RPMI7951 (cell line): ENCODE data around the gene ZNF263. TPM values are rescaled to one million over a fixed set of nuclear protein-coding genes. Genes with fewer than 3 reads are reported as not detected.

Source experiments
- DNase-seq: peaks from one replicate; pipeline ENCODE4 v3.0.0-alpha.2; 2012; ENCODE audit warnings: low read depth
- total RNA-seq: library from RNA; depleted of rRNA; stranded (reverse); fragments of >200 nt; shearing (Covaris generic); gene quantifications from 2 replicates; pipeline ENCODE4 v1.2.3, GENCODE V29; 2014; rRNA removed

The ZNF263 gene
- 19.8 and 28.6 TPM in 2 replicates for total RNA-seq

- peak; percentile 97 for DNase-seq
Observed at GRCh38 chr16:3282730-3283542, at the start of gene ZNF263. Gene ZNF263 (plus strand): TSS chr16:3283491. CDS start chr16:3283819, 328 bp downstream.

GRCh38 chr16:3234543-3234856, 48.8 kb upstream of the ZNF263 start:
- no peak for DNase-seq

GRCh38 chr16:3234857-3235561, 48.3 kb upstream of the ZNF263 start, which contains the start of gene ZNF200:
Gene ZNF200 (minus strand): TSS chr16:3235158. CDS start chr16:3233755, 1,403 bp downstream.
- DNase-seq: peak; percentile 94

GRCh38 chr16:3235856-3236669, 47.2 kb upstream of the ZNF263 start:
- peak; percentile 89 for DNase-seq

GRCh38 chr16:3241761-3242160, 41.5 kb upstream of the ZNF263 start:
- DNase-seq: peak; percentile 65

GRCh38 chr16:3242709-3243108, 40.6 kb upstream of the ZNF263 start:
- DNase-seq: no peak

GRCh38 chr16:3243882-3244281, 39.4 kb upstream of the ZNF263 start:
- peak; percentile 72 for DNase-seq

DNA sequence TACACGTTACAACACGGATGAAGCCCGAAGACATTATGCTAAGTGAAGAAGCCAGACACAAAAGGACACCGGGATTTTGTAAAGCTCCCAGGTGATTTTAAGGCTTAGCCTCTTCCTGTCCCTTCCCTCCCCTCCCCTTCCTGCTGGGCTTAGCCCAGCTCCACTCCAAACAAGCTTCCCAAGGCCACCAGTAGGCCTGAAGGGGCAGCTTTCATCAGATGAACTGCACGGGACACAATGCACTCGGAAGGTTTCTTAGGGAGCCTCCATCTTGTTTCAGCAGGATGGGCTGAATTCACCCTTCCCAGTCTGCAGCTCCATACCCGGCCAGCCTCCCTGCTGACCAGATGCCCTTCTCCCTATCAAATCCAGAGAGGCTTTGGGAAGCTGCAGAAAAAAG, 37.3 kb upstream of the ZNF263 start:
- no peak for DNase-seq

DNA sequence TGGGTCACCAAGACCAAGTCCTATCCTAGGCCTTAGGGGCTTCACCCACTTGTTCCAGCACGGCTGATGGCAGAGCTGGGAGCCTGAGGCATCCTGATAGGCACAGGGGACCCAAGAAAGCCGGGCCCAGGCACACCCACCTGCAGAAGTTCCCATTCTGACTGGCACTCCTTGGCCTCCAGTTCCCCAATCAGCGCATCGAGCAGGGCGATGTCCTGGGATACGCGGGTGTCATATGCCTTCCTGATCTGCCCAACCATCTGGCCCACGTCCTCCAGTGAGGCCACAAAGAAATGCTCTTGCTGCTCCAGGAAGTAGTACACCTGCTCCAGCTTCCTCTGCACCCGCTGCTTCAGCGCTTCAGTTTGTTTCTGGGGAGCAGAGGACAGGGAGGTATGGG, 36.4 kb upstream of the ZNF263 start:
- DNase-seq: no peak

DNA sequence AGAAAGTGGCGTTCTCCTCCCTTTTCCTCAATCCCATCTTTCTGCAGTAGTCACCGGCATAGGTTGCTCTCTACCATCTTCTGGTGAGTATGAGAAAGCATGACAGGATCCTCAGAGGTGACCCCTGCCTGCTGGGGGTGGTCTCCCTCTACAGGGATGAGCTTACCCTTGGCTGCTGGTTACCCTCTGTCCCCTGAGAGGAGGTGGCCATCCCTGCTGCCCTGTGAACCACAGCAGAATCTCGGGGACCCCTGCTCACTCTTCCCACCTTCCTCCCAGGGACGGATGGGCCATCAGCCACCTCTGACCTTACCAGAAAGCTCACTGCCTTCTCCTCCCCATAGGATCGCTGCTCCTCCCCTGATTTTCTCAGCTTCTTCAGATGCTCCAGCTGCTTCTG, 34.7 kb upstream of the ZNF263 start:
- DNase-seq: no peak

DNA sequence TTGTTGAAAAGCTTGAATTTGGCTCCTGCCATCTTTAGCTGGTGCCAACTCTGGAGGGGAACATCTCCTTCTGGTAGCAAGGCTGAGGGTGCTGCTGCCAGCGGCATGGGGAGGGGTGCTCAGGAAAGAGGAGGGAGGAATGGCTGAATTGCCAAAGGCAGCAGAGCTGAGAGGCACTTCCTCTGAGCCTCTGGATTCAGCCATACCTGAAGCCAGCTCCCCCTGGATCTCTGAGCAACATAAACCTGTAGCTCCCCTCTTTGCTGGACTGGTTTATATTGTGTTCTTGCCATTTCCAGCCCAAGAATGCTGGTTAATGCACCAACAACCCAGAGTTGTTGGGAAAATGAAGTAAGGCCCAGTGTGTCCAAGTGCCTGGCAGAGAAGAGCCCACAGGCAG, 34.3 kb upstream of the ZNF263 start:
- no peak for DNase-seq

GRCh38 chr16:3249451-3249850, 33.8 kb upstream of the ZNF263 start:
- no peak for DNase-seq

- no peak for DNase-seq
Observed at GRCh38 chr16:3252967-3253366, 30.3 kb upstream of the ZNF263 start.

DNA sequence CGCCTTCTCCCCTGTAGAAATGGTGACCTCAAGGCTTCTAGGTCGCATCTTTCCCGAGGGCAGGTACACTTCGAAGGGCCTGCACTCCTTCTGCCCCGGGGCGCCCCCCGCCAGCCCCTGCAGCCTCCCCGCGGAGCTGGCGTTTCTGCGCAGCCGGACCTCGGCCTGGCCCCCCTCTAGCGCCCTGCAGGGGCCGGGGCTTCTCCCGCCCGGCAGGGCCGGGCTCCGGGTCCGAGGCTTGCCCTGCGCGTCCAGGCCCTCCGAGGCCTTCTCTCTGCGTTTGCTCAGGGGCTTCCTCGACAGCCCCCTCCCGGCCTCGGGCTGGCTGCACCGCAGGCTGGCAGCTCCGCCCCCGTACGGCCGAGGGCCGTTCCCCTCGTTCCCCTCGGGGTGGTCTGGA, 29.0 kb upstream of the ZNF263 start:
- DNase-seq: no peak

DNA sequence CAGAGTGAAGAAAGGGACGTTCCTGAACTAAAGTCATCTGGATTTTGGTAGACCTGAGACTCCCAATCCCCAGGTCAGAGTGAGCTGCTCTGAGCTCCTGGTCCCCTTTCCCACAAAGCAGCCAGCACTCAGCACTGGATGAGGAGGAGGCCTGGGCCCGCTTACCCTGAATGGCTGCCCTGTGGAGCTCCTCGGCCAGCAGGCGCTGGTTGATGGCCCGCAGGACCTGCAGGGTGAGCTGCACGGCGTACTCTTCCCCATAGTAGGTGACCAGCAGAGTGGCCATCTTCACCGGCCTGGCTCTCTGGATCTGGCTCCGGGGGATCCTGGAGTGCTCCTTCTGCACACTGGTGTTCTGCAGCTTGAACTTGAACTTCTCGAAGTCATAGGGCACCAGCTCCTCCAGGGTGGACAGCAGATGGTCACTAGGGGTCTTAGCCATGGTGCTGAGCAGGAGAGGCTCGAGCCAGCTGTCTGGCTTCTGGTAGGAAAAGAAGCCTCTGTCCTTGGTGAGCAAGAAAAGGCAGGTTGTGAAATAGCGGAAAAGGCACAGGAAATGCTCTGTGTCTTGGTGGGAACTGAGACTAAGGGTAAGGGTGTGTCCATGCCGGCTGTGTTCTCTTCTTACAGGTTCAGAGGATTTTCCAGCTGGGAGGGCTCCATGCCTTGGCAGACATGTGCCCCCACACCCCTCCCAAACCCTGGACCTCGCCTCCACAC, 27.0 kb upstream of the ZNF263 start, which contains the start of gene MEFV:
Gene MEFV (minus strand): TSS at position 488 of the 720 bp plus-strand sequence. CDS start 46 bp downstream, at position 442.
- DNase-seq: peak; percentile 92

DNA sequence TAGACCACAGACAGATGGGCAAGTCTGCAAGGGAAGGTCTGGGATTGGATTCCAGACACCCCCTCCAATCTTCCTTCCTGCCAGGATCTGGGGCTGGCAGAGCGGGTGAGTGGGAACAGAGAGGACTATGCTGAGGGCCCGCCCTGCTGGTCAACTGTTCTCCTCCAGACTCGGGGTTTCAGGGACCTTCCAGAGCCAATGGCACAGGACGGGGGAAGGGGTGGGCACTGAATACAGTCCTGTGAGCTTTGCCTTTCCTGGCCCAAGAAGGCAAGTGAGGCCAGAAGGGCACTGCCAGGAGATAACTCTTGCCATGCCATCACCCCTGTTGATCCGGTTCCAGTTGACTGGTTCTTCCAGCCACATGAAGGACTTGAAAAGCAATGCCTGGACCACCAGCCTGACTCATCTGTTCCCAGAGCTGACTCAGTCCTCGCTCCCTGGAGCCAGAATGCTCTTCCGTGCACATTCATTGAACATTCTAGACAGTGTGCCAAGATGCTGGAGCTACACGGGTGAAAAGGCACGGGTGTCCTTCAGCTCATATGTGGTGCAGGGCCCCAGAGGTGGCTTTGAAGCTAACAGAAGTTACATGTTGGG, 26.3 kb upstream of the ZNF263 start:
- peak; percentile 96 for DNase-seq

DNA sequence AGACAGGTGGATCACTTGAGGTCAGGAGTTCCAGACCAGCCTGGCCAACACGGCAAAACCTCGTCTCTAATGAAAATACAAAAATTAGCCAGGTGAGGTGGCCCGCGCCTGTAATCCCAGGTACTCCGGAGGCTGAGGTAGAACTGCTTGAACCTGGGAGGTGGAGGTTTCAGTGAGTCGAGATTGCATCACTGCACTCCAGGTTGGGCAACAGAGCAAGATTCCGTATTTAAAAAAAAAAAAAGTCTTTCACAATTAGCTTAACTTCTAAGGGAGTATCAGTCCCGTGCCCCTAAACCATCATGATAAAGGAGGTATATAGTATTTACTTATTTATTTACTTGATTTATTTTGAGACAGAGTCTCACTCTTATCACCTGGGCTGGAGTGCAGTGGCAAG, 23.5 kb upstream of the ZNF263 start:
- DNase-seq: no peak

DNA sequence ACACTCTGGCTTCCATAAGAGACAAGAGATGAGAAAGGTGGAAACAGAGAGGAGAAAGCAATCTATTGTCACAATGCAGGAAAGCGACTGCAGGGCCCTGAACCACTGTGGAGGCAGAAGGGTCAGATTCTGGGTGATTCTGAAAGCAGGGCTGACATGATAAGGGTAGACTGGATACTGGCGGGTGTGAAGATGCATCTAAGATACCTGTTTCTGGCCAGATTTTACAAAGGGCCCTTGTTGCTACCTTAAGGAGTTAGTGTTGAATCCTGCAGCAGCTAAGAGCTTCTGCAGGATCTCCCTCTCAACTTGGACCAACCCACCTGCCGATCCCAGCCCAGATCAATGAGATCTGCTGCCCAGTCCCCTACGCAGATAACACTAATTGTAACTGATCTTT, 20.8 kb upstream of the ZNF263 start:
- no peak for DNase-seq

DNA sequence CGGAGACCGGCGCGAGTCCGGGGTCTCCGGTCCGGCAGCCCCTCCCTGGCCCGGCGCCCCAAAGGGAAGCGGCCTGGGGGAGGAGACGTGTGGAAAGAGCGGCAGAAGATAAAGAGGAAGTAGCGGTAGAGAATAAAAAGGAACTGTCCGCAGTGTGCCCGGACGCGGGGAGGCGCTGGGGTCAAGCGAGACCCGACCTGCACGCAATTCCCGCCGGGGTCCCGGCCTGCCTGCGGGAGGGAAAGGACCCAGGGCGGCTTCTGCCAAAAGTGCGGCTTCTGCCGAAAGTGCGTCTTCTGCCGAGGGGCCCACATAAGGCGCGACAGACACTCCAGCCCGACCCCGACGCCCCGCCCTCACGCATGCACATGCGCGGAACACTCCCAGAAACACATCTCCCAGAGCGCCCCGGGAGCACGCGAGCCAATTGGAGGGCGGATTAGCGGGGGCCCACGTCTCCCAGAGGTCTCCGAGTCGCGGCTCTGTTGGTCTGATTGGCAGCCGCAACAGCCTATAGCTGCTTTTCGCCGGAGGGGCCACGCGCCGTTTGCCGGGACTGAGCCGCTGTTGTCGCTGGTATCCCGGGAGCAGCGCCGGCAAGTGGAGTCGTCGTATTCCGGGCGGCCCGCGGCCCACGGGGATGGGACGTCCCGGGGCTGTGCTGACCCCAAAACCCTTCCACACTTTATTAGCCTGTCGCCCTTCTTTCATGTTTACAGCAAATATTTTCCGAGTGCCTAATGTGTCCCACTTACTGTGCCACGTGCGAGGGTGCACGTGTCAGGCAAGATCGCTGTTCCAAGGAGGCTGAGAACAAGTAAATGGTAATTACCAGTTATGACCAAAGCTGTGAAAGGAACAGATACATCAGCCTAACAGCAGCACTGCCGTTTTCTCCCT, 18.9 kb upstream of the ZNF263 start:
- peak; percentile 98 for DNase-seq
